Parathyroid adenoma (tissue), 2 donors: ENCODE results near the gene TRABD2A.

ENCODE experiments used
- H2AFZ ChIP-seq: fragments of 300-600 bp; sonication (generic); one replicate; pipeline ENCODE4 v1.7.0; 2017; ENCODE audit warnings: antibody characterized with exemption, mild to moderate bottlenecking
- H3K27ac ChIP-seq: fragments of 300-600 bp; sonication (generic); one replicate; pipeline ENCODE4 v1.7.0; 2017
- H3K27me3 ChIP-seq: fragments of 300-600 bp; sonication (generic); one replicate; pipeline ENCODE4 v1.7.0; 2017; ENCODE audit warnings: low read length; ENCODE audit not compliant: control insufficient read depth, insufficient read depth
- H3K36me3 ChIP-seq: fragments of 300-600 bp; sonication (generic); one replicate; pipeline ENCODE4 v1.7.0; 2017; ENCODE audit warnings: low read length; ENCODE audit not compliant: control insufficient read depth, insufficient read depth
- H3K4me1 ChIP-seq: fragments of 300-600 bp; sonication (generic); one replicate; pipeline ENCODE4 v1.7.0; 2017; ENCODE audit warnings: control low read depth
- H3K4me2 ChIP-seq: fragments of 300-600 bp; sonication (generic); one replicate; pipeline ENCODE4 v1.7.0; 2017; ENCODE audit warnings: low read length
- H3K4me3 ChIP-seq: fragments of 300-600 bp; sonication (generic); one replicate; pipeline ENCODE4 v1.7.0; 2017; ENCODE audit warnings: low read depth, low read length
- H3K79me2 ChIP-seq: fragments of 300-600 bp; sonication (generic); one replicate; pipeline ENCODE4 v1.7.0; 2017; ENCODE audit warnings: control low read depth
- H3K9ac ChIP-seq: fragments of 300-600 bp; sonication (generic); one replicate; pipeline ENCODE4 v1.7.0; 2017; ENCODE audit warnings: mild to moderate bottlenecking
- H3K9me3 ChIP-seq: fragments of 300-600 bp; sonication (generic); one replicate; pipeline ENCODE4 v1.7.0; 2017; ENCODE audit warnings: low read length; ENCODE audit not compliant: control insufficient read depth
- CTCF ChIP-seq: fragments of 300-600 bp; sonication (generic); IDR thresholded peaks from one replicate; pipeline ENCODE4 v1.7.0; 2017; ENCODE audit warnings: antibody characterized with exemption, mild to moderate bottlenecking
- donor health status: primary hyperparathyroidism.

TRABD2A gene

GRCh38 chr2:84821806-84822205, 59.1 kb downstream of the TRABD2A start:
- Histone ChIP-seq H3K27me3 (no peaks in the 10 kb centered on the region), H3K79me2 (no peaks in the 10 kb centered on the region)
- TF ChIP-seq CTCF = no peak

GRCh38 chr2:84817239-84817655, 63.6 kb downstream of the TRABD2A start:
- Histone ChIP-seq H3K27ac (no peak overlapping the region), H3K9me3 (no peaks in the 10 kb centered on the region), H3K79me2 (no peaks in the 10 kb centered on the region), H3K4me3 (no peak overlapping the region), H3K36me3 (no peaks in the 10 kb centered on the region), H3K4me2 (no peak overlapping the region), H3K27me3 (no peaks in the 10 kb centered on the region), H3K9ac (no peak overlapping the region), H2AFZ (no peak overlapping the region), H3K4me1 (no peaks in the 10 kb centered on the region)
- TF ChIP-seq CTCF = no peak

More at GRCh38 chr2:84821806-84822205, 59.1 kb downstream of the TRABD2A start:
- no peak overlapping the region for H3K27ac ChIP-seq
- H3K4me2 ChIP-seq = no peak overlapping the region
- H3K9ac ChIP-seq = no peak overlapping the region
- H3K9me3 ChIP-seq = no peaks in the 10 kb centered on the region
- H2AFZ ChIP-seq = no peak overlapping the region
- no peaks in the 10 kb centered on the region for H3K4me1 ChIP-seq
- H3K36me3 ChIP-seq = no peaks in the 10 kb centered on the region
- H3K4me3 ChIP-seq = no peak overlapping the region

- Histone ChIP-seq H3K9me3 (no peaks in the 10 kb centered on the region), H3K79me2 (no peaks in the 10 kb centered on the region), H3K4me2 (no peak overlapping the region), H3K9ac (no peak overlapping the region), H3K36me3 (no peaks in the 10 kb centered on the region), H2AFZ (no peak overlapping the region), H3K4me3 (no peak overlapping the region), H3K4me1 (no peaks in the 10 kb centered on the region), H3K27me3 (no peaks in the 10 kb centered on the region), H3K27ac (no peak overlapping the region)
- no peak for TF ChIP-seq CTCF
Measured at GRCh38 chr2:84816426-84817026, 64.4 kb downstream of the TRABD2A start.

- no peaks in the 10 kb centered on the region for H3K9me3 ChIP-seq
- no peak for TF ChIP-seq CTCF
- no peaks in the 10 kb centered on the region for H3K4me1 ChIP-seq
- H3K27ac ChIP-seq = no peak overlapping the region
- H3K4me3 ChIP-seq = no peak overlapping the region
- H3K79me2 ChIP-seq = no peaks in the 10 kb centered on the region
- H3K4me2 ChIP-seq = no peak overlapping the region
- H3K27me3 ChIP-seq = no peaks in the 10 kb centered on the region
- H3K9ac ChIP-seq = no peak overlapping the region
- no peaks in the 10 kb centered on the region for H3K36me3 ChIP-seq
- no peak overlapping the region for H2AFZ ChIP-seq
Measured at GRCh38 chr2:84815146-84815545, 65.7 kb downstream of the TRABD2A start.

- H3K4me3 ChIP-seq = no peak overlapping the region
- no peak overlapping the region for H3K4me2 ChIP-seq
- H3K36me3 ChIP-seq = no peaks in the 10 kb centered on the region
- no peaks in the 10 kb centered on the region for H3K9me3 ChIP-seq
- H3K27me3 ChIP-seq = no peaks in the 10 kb centered on the region
- H3K27ac ChIP-seq = no peak overlapping the region
- no peak overlapping the region for H3K9ac ChIP-seq
- no peaks in the 10 kb centered on the region for H3K79me2 ChIP-seq
- H2AFZ ChIP-seq = no peak overlapping the region
- no peak for TF ChIP-seq CTCF
- peaks cover 5% of the 10 kb centered on the region for H3K4me1 ChIP-seq
Measured at GRCh38 chr2:84811839-84812431, 68.9 kb downstream of the TRABD2A start.
